Measurements from ENCODE around the gene GUCD1. TPM values are rescaled to one million over a fixed set of nuclear protein-coding genes. Genes with fewer than 3 reads are reported as not detected.
A peak's percentile ranks its signal among the peaks of the same experiment; 100 is the strongest.

The GUCD1 gene
- total RNA-seq, 1 donor from 2014 or later, result 81.8 TPM

- peaks cover 19% of the 10 kb centered on the region for H3K27me3 ChIP-seq (ENCODE audit: control insufficient read depth, insufficient read depth, low read length)
- H3K4me3 ChIP-seq (ENCODE audit: low read depth, low read length), result no peak overlapping the region
- DNase-seq (ENCODE audit: low read depth), result no peak
- no peak for TF ChIP-seq CTCF (IDR thresholded peaks at IDR 0.05; ENCODE audit: insufficient read depth, low read length, poor library complexity, severe bottlenecking)
- H3K36me3 ChIP-seq (ENCODE audit: control insufficient read depth, insufficient read depth, low read length), result no peaks in the 10 kb centered on the region
Measured at GRCh38 chr22:24498824-24499223, 56.1 kb downstream of the GUCD1 start.

- Histone ChIP-seq H3K4me3 (ENCODE audit: low read depth, low read length) (no peak overlapping the region), H3K27me3 (ENCODE audit: control insufficient read depth, insufficient read depth, low read length) (peaks cover 21% of the 10 kb centered on the region), H3K36me3 (ENCODE audit: control insufficient read depth, insufficient read depth, low read length) (no peaks in the 10 kb centered on the region)
- no peak for TF ChIP-seq CTCF (IDR thresholded peaks at IDR 0.05; ENCODE audit: insufficient read depth, low read length, poor library complexity, severe bottlenecking)
- DNase-seq (ENCODE audit: low read depth), result no peak
Measured at GRCh38 chr22:24497841-24498258, 57.1 kb downstream of the GUCD1 start.

- peaks cover 23% of the 10 kb centered on the region for H3K27me3 ChIP-seq (ENCODE audit: control insufficient read depth, insufficient read depth, low read length)
- no peak for TF ChIP-seq CTCF (IDR thresholded peaks at IDR 0.05; ENCODE audit: insufficient read depth, low read length, poor library complexity, severe bottlenecking)
- no peak for DNase-seq (ENCODE audit: low read depth)
- no peaks in the 10 kb centered on the region for H3K36me3 ChIP-seq (ENCODE audit: control insufficient read depth, insufficient read depth, low read length)
- H3K4me3 ChIP-seq (ENCODE audit: low read depth, low read length), result no peak overlapping the region
Measured at GRCh38 chr22:24496661-24497060, 58.3 kb downstream of the GUCD1 start.

GRCh38 chr22:24496234-24496633, 58.7 kb downstream of the GUCD1 start:
- no peak for DNase-seq (ENCODE audit: low read depth)
- TF ChIP-seq CTCF (IDR thresholded peaks at IDR 0.05; ENCODE audit: insufficient read depth, low read length, poor library complexity, severe bottlenecking), result no peak
- Histone ChIP-seq H3K27me3 (ENCODE audit: control insufficient read depth, insufficient read depth, low read length) (peaks cover 23% of the 10 kb centered on the region), H3K4me3 (ENCODE audit: low read depth, low read length) (no peak overlapping the region), H3K36me3 (ENCODE audit: control insufficient read depth, insufficient read depth, low read length) (no peaks in the 10 kb centered on the region)

GRCh38 chr22:24495365-24495675, 59.6 kb downstream of the GUCD1 start:
- Histone ChIP-seq H3K36me3 (ENCODE audit: control insufficient read depth, insufficient read depth, low read length) (no peaks in the 10 kb centered on the region), H3K4me3 (ENCODE audit: low read depth, low read length) (no peak overlapping the region), H3K27me3 (ENCODE audit: control insufficient read depth, insufficient read depth, low read length) (peaks cover 23% of the 10 kb centered on the region)
- no peak for DNase-seq (ENCODE audit: low read depth)
- no peak for TF ChIP-seq CTCF (IDR thresholded peaks at IDR 0.05; ENCODE audit: insufficient read depth, low read length, poor library complexity, severe bottlenecking)

GRCh38 chr22:24494528-24495364, 60.2 kb downstream of the GUCD1 start, which contains the start of gene UPB1:
Gene UPB1 (plus strand): TSS chr22:24495332. CDS start chr22:24495404, 72 bp downstream.
- Histone ChIP-seq H3K36me3 (ENCODE audit: control insufficient read depth, insufficient read depth, low read length) (no peaks in the 10 kb centered on the region), H3K4me3 (ENCODE audit: low read depth, low read length) (peak within 1 kb of the TSS; percentile 26), H3K27me3 (ENCODE audit: control insufficient read depth, insufficient read depth, low read length) (peaks cover 23% of the 10 kb centered on the region)
- DNase-seq (ENCODE audit: low read depth), result no peak
- TF ChIP-seq CTCF (IDR thresholded peaks at IDR 0.05; ENCODE audit: insufficient read depth, low read length, poor library complexity, severe bottlenecking), result no peak
